AG04450 (cell line): Measurements from ENCODE around the gene SNAPC2. TPM values are rescaled to one million over a fixed set of nuclear protein-coding genes. Genes with fewer than 3 reads are reported as not detected.

Source experiments
- CTCF ChIA-PET: fragments of 300-600, 350-600 bp; formaldehyde crosslinking; extraction: SDS; loops from one replicate; lab custom pipeline; 2022; ENCODE audit warnings: antibody characterized with exemption, inconsistent platforms; lab: Charles Lee
- POLR2A ChIA-PET: fragments of 350-600 bp; formaldehyde crosslinking; extraction: SDS; loops from one replicate; lab custom pipeline; 2021; ENCODE audit warnings: antibody characterized with exemption, inconsistent platforms; lab: Yijun Ruan, JAX
- DNase-seq: peaks from one replicate; pipeline ENCODE4 v3.0.0-alpha.2; 2011; ENCODE audit warnings: low read depth, low spot score
- H3K27ac ChIP-seq: one replicate; pipeline ENCODE4 v1.5.1; 2012; ENCODE audit warnings: low read depth, low read length, control low read depth
- H3K27me3 ChIP-seq: one replicate; pipeline ENCODE4 v1.6.0; 2012; ENCODE audit warnings: low read length; ENCODE audit not compliant: control insufficient read depth, insufficient read depth
- H3K4me3 ChIP-seq: 2 replicates; pipeline ENCODE4 v1.5.1; 2011; ENCODE audit warnings: mild to moderate bottlenecking, low read depth, low read length, control low read depth
- H3K9me3 ChIP-seq: 2 replicates; pipeline ENCODE4 v1.5.1; 2012; ENCODE audit warnings: low read length; ENCODE audit not compliant: control insufficient read depth, insufficient read depth
- polyA plus RNA-seq: library from polyadenylated mRNA; depleted of rRNA; stranded (reverse); fragments of >200 nt; gene quantifications from 2 replicates; pipeline ENCODE4 v1.2.3, GENCODE V29; 2011
- TF ChIP-seq, protein P1 (sequence below): IDR thresholded peaks from 2 replicates; pipeline ENCODE4 v1.5.1; 2011; ENCODE audit warnings: low read depth, low read length, control low read depth, inconsistent platforms

The SNAPC2 gene
- polyA plus RNA-seq, 1 experiment, result 12.1 TPM

DNA sequence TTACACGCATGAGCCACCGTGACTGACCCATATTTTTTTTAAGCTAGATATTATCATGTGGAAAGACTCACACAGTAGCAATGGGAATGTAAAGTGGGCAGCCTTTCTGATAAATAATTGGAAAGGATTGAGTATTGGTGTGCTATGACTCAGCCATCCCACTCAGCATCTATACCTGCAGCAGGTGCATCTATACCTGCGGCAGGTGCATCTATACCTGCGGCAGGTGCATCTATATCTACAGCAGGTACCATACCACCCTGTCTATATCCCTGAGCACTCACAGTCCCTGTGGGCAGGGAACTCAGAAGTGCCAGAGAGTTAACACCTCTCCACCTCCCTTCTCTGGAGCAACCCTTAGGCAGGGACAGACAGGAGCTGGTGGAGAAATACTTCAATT lies 37.0 kb upstream of the SNAPC2 start:
- POLR2A ChIA-PET, result interaction anchor here (1.0 kb wide), 1 partner anchor 21 kb away, joined by 3 read pairs; the partner anchor contains the start of gene MAP2K7
- no peaks in the 10 kb centered on the region; the same call in 1 of the 2 replicates for H3K9me3 ChIP-seq
- no peak for DNase-seq
- H3K4me3 ChIP-seq, result no peak overlapping the region
- TF ChIP-seq, protein P1, sequence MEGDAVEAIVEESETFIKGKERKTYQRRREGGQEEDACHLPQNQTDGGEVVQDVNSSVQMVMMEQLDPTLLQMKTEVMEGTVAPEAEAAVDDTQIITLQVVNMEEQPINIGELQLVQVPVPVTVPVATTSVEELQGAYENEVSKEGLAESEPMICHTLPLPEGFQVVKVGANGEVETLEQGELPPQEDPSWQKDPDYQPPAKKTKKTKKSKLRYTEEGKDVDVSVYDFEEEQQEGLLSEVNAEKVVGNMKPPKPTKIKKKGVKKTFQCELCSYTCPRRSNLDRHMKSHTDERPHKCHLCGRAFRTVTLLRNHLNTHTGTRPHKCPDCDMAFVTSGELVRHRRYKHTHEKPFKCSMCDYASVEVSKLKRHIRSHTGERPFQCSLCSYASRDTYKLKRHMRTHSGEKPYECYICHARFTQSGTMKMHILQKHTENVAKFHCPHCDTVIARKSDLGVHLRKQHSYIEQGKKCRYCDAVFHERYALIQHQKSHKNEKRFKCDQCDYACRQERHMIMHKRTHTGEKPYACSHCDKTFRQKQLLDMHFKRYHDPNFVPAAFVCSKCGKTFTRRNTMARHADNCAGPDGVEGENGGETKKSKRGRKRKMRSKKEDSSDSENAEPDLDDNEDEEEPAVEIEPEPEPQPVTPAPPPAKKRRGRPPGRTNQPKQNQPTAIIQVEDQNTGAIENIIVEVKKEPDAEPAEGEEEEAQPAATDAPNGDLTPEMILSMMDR, result no peak
- H3K27me3 ChIP-seq, result peaks cover 5% of the 10 kb centered on the region
- H3K27ac ChIP-seq, result no peak overlapping the region
- CTCF ChIA-PET, result interaction anchor here (0.6 to 2.4 kb wide), 2 partner anchors 14 to 18 kb away, joined by 6 to 14 read pairs; no protein-coding TSS in a partner anchor

DNA sequence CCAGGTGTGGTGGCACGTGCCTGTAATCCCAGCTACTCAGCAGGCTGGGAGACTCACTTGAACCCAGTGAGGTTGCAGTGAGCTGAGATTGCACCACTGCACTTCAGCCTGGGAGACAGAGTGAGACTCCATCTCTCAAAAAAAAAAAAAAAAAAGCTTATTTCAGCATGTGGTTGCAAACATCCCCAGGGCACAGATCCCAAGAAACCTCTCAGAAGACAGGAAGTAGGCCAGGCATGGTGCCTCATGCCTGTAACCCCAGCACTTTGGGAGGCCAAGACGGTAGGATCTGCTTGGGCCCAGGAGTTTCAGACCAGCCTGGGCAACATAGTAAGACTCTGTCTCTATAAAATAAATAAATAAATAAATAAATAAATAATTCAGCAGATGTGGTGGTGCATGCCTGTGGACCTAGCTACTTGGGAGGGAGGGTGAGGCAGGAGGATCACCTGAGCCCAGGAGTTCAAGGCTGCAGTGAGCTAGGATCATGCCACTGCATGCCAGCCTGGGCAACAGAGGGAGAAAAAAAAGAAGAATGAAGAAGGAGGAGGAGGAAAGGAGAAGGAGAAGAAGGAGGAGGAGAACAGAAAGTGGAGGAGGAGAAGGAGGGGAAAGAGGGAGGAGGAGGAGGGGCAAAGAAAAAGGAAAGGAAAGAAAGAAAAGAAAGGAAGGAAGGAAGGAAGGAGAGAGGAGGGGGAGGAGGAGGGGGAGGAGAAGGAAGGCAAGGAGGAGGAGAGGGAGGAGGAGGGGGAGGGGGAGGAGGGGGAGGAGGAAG lies 36.2 kb upstream of the SNAPC2 start:
- TF ChIP-seq, protein P1, result no peak
- Histone ChIP-seq H3K27me3 (peaks cover 5% of the 10 kb centered on the region), H3K9me3 (no peaks in the 10 kb centered on the region; the same call in 1 of the 2 replicates), H3K4me3 (no peak overlapping the region), H3K27ac (no peak overlapping the region)
- CTCF ChIA-PET, result interaction anchor here (0.6 to 2.4 kb wide), 3 partner anchors 15 to 203 kb away, joined by 3 to 14 read pairs (median 6); partner anchors contain the start of gene TRAPPC5
- no peak for DNase-seq
- POLR2A ChIA-PET, result interaction anchor here (0.7 to 1.0 kb wide), 2 partner anchors 14 to 20 kb away, joined by 3 read pairs; partner anchors contain the start of gene MAP2K7

DNA sequence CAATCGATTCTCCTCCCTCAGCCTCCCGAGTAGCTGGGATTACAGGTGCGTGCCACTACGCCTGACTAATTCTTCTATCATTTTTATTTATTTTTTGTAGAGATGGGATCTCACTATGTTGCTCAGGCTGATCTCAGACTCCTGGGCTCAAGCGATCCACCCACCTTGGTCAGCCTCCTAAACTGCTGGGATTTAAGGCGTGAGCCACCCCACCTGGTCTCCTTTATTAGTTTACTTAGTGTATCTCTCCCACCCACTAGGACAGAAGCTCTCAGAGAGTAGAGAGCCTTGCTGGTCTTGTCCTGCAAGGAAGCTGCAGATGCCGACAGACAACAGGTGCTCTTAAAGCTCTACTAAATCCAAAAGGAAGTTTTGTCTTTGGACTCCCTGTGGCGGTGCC lies 34.3 kb upstream of the SNAPC2 start:
- peaks cover 5% of the 10 kb centered on the region for H3K27me3 ChIP-seq
- H3K27ac ChIP-seq, result no peak overlapping the region
- ChIA-PET POLR2A (no interaction called here), CTCF (interaction anchor here (1.2 to 1.5 kb wide), 2 partner anchors 17 to 33 kb away, joined by 3 to 7 read pairs; no protein-coding TSS in a partner anchor)
- no peak for DNase-seq
- no peaks in the 10 kb centered on the region; the same call in 1 of the 2 replicates for H3K9me3 ChIP-seq
- TF ChIP-seq, protein P1, result no peak
- no peak overlapping the region for H3K4me3 ChIP-seq

DNA sequence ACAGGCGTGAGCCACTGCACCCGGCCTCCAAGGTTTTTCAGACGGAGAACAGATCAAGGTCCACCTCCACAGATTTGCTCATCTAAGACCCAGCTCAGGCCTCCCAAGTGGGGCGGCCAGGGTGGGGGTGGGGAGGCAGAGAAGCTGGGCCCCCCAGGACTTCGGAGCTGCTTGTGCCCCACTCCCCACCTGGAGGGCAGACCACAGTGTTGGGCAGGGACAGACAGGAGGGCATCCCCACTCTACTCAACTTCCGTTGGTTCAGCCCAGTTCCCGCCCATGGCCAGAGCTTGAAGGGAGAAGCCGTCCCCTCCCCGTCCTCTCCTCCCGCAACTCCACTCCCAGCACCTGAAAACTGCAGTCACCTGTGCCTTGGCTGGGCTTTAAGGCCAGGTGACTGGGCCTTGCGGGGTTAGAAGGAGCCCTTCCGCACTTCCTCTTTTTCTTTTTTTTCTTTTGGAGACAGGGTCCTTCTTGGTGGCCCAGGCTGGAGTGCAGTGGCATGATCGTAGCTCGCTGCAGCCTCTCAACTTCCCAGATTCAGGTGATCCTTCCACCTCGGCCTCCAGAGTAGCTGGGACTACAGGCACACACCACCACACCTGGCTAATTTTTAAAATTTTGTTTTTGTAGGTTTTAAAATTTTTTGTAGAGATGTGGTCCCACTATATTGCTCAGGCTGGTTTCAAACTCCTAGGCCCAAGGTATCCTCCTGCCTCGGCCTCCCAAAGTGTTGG lies 32.6 kb upstream of the SNAPC2 start:
- Histone ChIP-seq H3K9me3 (no peaks in the 10 kb centered on the region; the same call in 1 of the 2 replicates), H3K4me3 (no peak overlapping the region), H3K27me3 (peaks cover 2% of the 10 kb centered on the region), H3K27ac (no peak overlapping the region)
- DNase-seq, result no peak
- POLR2A ChIA-PET, result interaction anchor here (0.5 to 1.2 kb wide), 4 partner anchors 13 to 32 kb away, joined by 3 to 8 read pairs (median 4); partner anchors contain the start of gene SNAPC2
- CTCF ChIA-PET, result interaction anchor here (0.7 to 2.3 kb wide), 2 partner anchors 19 to 28 kb away, joined by 3 to 12 read pairs; no protein-coding TSS in a partner anchor
- TF ChIP-seq, protein P1, result no peak
